Sigmoid colon (tissue), 3 donors: ENCODE results near the gene KIAA1549.

ENCODE experiments used
- CTCF ChIP-seq, 4 experiments: fragments of 450-650 bp in 3 of 4; fragments of 200-600 bp in 1 of 4; IDR thresholded peaks; one replicate each; pipeline ENCODE4 v1.5.1; 2016 to 2019; ENCODE audit warnings: antibody characterized with exemption in 4 of 4, mild to moderate bottlenecking in 3 of 4, moderate library complexity in 2 of 4
- POLR2A ChIP-seq, 2 donors: fragments of 450-650 bp; IDR thresholded peaks; one replicate each; pipeline ENCODE4 v1.6.1; 2016; ENCODE audit warnings: antibody characterized with exemption in 2 of 2, mild to moderate bottlenecking in 2 of 2, moderate library complexity in 2 of 2

GRCh38 chr7:138974103-138974502 lies 7.1 kb downstream of the KIAA1549 start:
- no peak for TF ChIP-seq POLR2A (IDR thresholded peaks at IDR 0.05)
- TF ChIP-seq CTCF (IDR thresholded peaks at IDR 0.05), result no peak
